ENCODE measurements around the gene RRAS2.

DNA sequence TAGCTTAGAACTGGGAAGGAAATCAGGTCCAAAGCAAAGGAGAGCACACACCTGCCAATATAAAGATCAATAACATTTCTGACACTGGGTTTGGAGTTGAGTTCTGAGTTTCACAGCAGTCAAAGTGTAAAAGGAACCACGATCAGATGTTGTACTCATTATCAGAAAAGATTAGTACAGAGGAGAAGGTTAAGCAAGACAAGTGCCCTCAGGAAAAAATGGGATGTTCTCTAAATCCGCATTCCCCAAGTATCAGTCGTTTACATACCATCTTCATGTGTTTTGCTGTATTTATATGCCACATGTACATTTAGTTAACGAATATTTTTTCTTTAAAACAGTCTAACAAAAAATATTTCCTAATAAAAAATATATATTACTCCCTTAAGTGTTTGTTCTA, 23.0 kb upstream of the RRAS2 start:
- TF ChIP-seq, protein P1, sequence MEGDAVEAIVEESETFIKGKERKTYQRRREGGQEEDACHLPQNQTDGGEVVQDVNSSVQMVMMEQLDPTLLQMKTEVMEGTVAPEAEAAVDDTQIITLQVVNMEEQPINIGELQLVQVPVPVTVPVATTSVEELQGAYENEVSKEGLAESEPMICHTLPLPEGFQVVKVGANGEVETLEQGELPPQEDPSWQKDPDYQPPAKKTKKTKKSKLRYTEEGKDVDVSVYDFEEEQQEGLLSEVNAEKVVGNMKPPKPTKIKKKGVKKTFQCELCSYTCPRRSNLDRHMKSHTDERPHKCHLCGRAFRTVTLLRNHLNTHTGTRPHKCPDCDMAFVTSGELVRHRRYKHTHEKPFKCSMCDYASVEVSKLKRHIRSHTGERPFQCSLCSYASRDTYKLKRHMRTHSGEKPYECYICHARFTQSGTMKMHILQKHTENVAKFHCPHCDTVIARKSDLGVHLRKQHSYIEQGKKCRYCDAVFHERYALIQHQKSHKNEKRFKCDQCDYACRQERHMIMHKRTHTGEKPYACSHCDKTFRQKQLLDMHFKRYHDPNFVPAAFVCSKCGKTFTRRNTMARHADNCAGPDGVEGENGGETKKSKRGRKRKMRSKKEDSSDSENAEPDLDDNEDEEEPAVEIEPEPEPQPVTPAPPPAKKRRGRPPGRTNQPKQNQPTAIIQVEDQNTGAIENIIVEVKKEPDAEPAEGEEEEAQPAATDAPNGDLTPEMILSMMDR (conservative IDR thresholded peaks at IDR 0.05) = no peak
- no peak for TF ChIP-seq EZH2 (IDR thresholded peaks at IDR 0.05; ENCODE audit: low read depth)
